ENCODE results near the gene NT5M. TPM values are rescaled to one million over a fixed set of nuclear protein-coding genes. Genes with fewer than 3 reads are reported as not detected.

The NT5M gene
- total and polyA plus RNA-seq, 9 of the 15 experiments (the other 6 are each of a cell fraction or from before 2014, with no cell fraction given) = 0.24 to 10.1 (median 3.4) TPM

- TF ChIP-seq, protein P1, sequence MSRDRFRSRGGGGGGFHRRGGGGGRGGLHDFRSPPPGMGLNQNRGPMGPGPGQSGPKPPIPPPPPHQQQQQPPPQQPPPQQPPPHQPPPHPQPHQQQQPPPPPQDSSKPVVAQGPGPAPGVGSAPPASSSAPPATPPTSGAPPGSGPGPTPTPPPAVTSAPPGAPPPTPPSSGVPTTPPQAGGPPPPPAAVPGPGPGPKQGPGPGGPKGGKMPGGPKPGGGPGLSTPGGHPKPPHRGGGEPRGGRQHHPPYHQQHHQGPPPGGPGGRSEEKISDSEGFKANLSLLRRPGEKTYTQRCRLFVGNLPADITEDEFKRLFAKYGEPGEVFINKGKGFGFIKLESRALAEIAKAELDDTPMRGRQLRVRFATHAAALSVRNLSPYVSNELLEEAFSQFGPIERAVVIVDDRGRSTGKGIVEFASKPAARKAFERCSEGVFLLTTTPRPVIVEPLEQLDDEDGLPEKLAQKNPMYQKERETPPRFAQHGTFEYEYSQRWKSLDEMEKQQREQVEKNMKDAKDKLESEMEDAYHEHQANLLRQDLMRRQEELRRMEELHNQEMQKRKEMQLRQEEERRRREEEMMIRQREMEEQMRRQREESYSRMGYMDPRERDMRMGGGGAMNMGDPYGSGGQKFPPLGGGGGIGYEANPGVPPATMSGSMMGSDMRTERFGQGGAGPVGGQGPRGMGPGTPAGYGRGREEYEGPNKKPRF (IDR thresholded peaks at IDR 0.05; ENCODE audit: low read depth, low read length) = no peak
Measured at GRCh38 chr17:17361543-17361866, 58.3 kb downstream of the NT5M start (continued).

GRCh38 chr17:17361867-17362539, 58.8 kb downstream of the NT5M start:
- no peaks in the 10 kb centered on the region for H4K20me1 ChIP-seq (replicated peaks; ENCODE audit: control insufficient read depth, insufficient read depth, low read length)
- in situ Hi-C loops (cut with MboI) (no loop called here), intact Hi-C loops (cut with micrococcal nuclease) (no loop called here)
- no peak overlapping the region for H3K9ac ChIP-seq (ENCODE audit: insufficient read depth in 1 of 2, low read depth in 2 of 2, low read length in 2 of 2)
- no peak for ATAC-seq
- no TSS peak for BruUV-seq (replicated peaks)
- H2AFZ ChIP-seq (ENCODE audit: low read depth, low read length) = no peak overlapping the region
- no peaks in the 10 kb centered on the region for H3K36me3 ChIP-seq (ENCODE audit: control insufficient read depth, insufficient read depth, low read length)
- 0 out of 2 replicates have a peak, but pooled peaks cover 4% of the 10 kb centered on the region for H3K9me3 ChIP-seq (replicated peaks; ENCODE audit: control insufficient read depth, insufficient read depth, low read depth, low read length)
- no peak for TF ChIP-seq NR3C1 (CRISPR knock-in tag; IDR thresholded peaks at IDR 0.05)
- TF ChIP-seq RFX5 (IDR thresholded peaks at IDR 0.05; ENCODE audit: low read depth, low read length) = no peak
- TF ChIP-seq ZNF695 (CRISPR knock-in tag; IDR thresholded peaks at IDR 0.05) = no peak
- no peak for TF ChIP-seq ZNF77 (CRISPR knock-in tag; IDR thresholded peaks at IDR 0.05)
- TF ChIP-seq L3MBTL2 (IDR thresholded peaks at IDR 0.05) = no peak
- no peak for TF ChIP-seq ZNF316 (IDR thresholded peaks at IDR 0.05)
- no peak for TF ChIP-seq SMAD4 (CRISPR knock-in tag; conservative IDR thresholded peaks at IDR 0.05)
- no peak for TF ChIP-seq KAT7 (CRISPR knock-in tag; IDR thresholded peaks at IDR 0.05; ENCODE audit: borderline replicate concordance)
- TF ChIP-seq, protein P2, sequence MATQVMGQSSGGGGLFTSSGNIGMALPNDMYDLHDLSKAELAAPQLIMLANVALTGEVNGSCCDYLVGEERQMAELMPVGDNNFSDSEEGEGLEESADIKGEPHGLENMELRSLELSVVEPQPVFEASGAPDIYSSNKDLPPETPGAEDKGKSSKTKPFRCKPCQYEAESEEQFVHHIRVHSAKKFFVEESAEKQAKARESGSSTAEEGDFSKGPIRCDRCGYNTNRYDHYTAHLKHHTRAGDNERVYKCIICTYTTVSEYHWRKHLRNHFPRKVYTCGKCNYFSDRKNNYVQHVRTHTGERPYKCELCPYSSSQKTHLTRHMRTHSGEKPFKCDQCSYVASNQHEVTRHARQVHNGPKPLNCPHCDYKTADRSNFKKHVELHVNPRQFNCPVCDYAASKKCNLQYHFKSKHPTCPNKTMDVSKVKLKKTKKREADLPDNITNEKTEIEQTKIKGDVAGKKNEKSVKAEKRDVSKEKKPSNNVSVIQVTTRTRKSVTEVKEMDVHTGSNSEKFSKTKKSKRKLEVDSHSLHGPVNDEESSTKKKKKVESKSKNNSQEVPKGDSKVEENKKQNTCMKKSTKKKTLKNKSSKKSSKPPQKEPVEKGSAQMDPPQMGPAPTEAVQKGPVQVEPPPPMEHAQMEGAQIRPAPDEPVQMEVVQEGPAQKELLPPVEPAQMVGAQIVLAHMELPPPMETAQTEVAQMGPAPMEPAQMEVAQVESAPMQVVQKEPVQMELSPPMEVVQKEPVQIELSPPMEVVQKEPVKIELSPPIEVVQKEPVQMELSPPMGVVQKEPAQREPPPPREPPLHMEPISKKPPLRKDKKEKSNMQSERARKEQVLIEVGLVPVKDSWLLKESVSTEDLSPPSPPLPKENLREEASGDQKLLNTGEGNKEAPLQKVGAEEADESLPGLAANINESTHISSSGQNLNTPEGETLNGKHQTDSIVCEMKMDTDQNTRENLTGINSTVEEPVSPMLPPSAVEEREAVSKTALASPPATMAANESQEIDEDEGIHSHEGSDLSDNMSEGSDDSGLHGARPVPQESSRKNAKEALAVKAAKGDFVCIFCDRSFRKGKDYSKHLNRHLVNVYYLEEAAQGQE (IDR thresholded peaks at IDR 0.05; ENCODE audit: borderline replicate concordance) = no peak
- TF ChIP-seq, protein P2 (CRISPR knock-in tag; IDR thresholded peaks at IDR 0.05; ENCODE audit: low read depth) = no peak
- TF ChIP-seq BCL6 (CRISPR knock-in tag; IDR thresholded peaks at IDR 0.05) = no peak
- no peak overlapping the region for H3K4me2 ChIP-seq (ENCODE audit: insufficient read depth, low read length)
- H3K4me1 ChIP-seq (replicated peaks in 1 of 2; ENCODE audit: control insufficient read depth in 2 of 2, insufficient read depth in 2 of 2, low read length in 2 of 2) = peaks cover 0 to 15% of the 10 kb centered on the region in 2 experiments; a peak in 3 of 5 replicates
- no peak overlapping the region for H3K4me3 ChIP-seq
- no peak for FAIRE-seq
- H3K27me3 ChIP-seq (ENCODE audit: control insufficient read depth in 2 of 2, insufficient read depth in 2 of 2, low read length in 2 of 2) = peaks cover 3 to 26% of the 10 kb centered on the region in 2 experiments; a peak in 4 of 5 replicates
- no peaks in the 10 kb centered on the region for H3K79me2 ChIP-seq (ENCODE audit: control insufficient read depth, insufficient read depth, low read length)
- 3% methylated on average over 6 of the region's 12 CpGs for WGBS (ENCODE audit: insufficient coverage, low coverage, missing lambda C conversion rate)
- no peak overlapping the region for H3K27ac ChIP-seq (ENCODE audit: extremely low read depth, low read depth, low read length)
- H3K9me1 ChIP-seq (ENCODE audit: control insufficient read depth, insufficient read depth, low read length) = no peaks in the 10 kb centered on the region
- ChIA-PET CTCF (ENCODE audit: low intra/inter-chr PET ratio) (no interaction called here), POLR2A (no interaction called here)
- no peak for DNase-seq (ENCODE audit: extremely low read depth in 1 of 4, low spot score in 3 of 4)

Measured in K562 (cell line).